ENCODE measurements around the gene DIPK1B.

GRCh38 chr9:136696502-136696901 is 15.9 kb upstream of the DIPK1B start:
- TF ChIP-seq CTCF (IDR thresholded peaks at IDR 0.05): no peak
- TF ChIP-seq POLR2A (IDR thresholded peaks at IDR 0.05): no peak
